Measurements from ENCODE around the gene TNS3.
"Not testable (repeated sequence)": the region's sequence is repeated elsewhere in the genome, so short reads cannot be mapped to it uniquely, and the experiment has no call there.

Gene TNS3

DNA sequence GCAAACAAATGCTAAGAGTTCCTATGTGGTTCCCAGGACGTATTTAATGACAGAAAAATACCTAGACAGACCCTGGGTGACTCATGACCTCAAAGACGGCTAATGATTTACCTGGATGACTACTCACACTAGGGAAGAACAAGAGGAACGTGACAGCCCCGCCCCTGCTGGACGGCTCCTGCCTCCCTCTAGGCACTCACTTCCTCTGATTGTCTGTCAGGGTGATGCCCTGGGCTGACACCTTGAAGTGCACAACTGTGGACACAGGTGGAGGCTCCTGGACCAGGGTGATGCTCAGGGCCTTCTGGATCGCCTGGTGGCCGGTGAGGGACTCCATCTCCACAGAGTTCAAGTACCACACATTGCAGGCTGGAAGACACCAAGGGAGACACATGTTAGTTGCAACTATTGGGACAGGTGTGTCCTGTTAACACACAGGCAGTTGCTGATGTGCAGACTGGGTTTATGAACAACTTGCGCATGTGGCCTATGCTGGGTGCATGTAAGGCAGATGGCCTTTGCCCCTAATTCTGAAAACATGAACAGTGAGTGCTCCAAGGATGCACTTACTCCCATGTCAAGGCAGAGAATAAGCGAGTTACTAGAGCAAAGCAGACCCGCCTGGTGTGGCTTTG lies 298.3 kb downstream of the TNS3 start:
- DNase-seq (ENCODE audit: low read depth), result no peak

DNA sequence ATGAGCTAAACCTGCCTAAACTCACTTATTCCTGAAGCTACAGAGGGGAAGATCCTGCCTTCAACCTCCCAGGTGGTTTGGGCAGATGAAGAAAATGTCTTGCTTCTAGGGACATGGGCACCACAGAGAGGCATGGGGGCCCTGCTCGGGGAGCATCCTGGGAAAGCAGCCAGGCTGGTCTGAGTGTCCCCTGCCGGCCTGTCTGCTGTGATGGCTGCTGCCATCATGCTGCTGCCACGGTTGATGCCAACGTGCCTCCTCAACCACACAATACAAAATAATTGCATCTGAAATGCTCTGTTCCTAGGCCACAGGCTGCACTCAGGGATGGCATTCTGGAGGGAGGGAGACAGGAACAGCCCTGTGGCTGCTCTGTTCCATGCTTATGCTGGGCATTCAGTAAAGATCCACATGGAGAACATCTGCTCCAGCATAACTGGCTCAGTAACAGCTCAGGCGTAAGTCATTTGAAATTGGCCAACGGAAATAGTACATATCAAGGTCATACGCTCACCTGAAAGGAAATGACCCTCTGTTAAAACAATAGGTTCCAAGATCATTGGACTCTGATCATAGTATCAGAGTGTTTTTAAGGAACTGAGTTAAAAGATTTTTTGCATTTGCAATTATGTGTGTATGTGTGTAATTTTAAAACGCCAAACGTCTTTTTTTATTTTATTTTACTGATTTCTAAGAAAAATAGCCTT lies 299.0 kb downstream of the TNS3 start:
- no peak for DNase-seq (ENCODE audit: low read depth)

DNA sequence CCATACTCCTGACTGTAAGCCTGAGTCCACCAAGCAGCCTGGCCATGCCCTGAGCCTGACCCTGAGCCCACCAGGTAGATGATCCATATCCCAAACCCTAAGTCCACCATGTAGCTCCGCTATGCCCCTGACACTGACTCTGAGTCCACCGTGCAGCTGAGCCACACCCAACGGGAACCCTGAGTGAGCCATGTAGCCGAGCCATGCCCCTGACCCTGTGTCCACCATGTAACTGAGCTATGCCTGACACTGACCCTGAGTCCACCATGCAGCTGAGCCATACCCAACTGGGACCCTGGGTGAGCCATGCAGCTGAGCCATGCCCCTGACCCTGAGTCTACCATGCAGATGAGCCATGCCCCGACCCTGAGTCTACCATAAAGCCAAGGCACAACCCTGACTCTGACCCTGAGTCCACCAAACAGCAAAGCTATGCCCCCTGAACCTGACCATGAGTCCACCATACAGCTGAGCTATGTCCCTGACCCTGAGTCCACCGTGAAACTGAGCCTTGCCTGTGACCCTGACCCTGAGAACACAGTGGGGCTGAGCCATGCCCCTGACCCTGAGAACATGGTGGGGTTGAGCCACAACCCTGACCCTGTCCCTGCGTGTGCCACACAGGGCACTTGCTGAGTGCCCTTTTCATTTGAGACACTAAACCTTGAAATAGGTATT lies 299.8 kb downstream of the TNS3 start:
- DNase-seq (ENCODE audit: low read depth), result no peak

DNA sequence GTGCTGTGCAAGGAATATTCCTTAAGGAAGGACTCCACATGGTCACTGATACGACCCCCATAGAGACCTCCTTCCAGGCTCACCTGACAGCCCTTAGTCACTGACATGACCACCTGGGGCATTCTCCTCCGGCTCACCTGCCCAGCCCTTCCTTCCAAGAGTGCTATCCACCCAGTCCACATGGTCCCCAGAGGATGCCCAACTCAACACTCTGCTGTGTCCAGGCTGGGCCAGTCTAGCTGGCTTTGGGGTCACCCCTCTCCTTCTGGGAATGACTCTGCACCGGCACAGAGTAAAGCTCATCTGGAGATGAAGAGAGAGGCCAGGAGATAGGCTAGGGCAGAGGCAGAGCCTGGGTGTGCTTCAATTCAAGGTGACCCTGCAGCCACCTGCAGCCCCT lies 300.8 kb downstream of the TNS3 start:
- DNase-seq (ENCODE audit: low read depth), result no peak

DNA sequence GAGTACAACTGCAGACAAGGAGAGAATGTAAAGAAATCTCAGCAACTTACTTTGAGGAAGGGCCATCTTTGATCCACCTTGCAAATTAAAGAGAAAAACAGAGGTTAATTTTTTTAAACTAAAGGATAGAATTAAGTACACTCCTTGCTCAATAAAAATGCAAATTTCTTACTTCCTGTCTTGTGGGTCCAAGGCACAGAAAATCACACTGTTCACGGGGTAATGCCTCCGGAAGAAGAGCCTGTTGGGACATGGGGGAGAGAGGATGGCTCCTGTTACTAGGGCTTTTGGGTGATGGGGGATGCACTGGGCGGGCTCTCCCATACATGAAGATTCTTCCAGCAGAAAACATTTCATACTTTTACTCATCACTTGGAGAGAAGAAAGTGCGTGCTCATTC lies 301.8 kb downstream of the TNS3 start:
- no peak for DNase-seq (ENCODE audit: low read depth)

DNA sequence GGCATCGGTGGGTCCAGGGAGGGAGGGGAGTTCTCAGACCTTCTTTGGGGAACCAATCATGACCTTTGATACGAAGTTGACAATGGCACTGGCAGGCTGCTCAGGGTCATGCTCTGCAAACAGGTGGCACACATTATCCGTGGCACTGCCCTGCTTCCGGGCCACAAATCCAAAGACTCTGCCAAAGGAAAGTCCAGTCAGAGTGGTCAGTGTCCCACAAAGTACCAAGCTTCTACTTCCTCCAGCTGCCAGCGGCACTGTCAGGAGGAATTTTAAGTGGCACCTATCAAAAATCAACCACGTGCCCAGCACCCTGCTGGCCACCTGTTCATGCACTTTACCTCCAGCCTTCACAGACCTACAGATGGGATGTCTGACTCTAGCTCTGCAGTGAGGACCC lies 303.9 kb downstream of the TNS3 start:
- DNase-seq (ENCODE audit: low read depth), result no peak

DNA sequence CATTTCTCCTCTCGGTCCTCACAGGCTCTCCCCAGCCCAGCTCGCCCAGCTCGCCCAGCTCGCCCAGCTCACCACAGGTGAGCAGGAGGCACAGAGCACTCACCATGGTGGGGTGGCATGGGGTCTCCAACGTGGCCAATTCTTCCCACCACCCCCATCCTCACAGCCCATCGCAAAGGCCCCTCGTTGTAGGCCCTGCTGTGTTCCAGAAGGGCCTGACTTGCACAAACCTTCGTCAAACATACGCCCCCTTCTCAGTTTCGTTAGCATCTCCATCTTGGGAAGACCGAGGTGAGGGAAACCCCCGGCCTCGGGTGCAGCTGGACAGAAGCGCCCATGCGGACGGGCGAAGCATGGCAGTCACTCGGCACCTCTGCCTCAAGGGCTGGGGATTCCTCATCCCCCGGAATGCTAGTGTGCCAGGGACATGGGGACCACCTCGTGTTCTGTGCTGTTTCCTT lies 304.6 kb downstream of the TNS3 start:
- DNase-seq (ENCODE audit: low read depth), result no peak

DNA sequence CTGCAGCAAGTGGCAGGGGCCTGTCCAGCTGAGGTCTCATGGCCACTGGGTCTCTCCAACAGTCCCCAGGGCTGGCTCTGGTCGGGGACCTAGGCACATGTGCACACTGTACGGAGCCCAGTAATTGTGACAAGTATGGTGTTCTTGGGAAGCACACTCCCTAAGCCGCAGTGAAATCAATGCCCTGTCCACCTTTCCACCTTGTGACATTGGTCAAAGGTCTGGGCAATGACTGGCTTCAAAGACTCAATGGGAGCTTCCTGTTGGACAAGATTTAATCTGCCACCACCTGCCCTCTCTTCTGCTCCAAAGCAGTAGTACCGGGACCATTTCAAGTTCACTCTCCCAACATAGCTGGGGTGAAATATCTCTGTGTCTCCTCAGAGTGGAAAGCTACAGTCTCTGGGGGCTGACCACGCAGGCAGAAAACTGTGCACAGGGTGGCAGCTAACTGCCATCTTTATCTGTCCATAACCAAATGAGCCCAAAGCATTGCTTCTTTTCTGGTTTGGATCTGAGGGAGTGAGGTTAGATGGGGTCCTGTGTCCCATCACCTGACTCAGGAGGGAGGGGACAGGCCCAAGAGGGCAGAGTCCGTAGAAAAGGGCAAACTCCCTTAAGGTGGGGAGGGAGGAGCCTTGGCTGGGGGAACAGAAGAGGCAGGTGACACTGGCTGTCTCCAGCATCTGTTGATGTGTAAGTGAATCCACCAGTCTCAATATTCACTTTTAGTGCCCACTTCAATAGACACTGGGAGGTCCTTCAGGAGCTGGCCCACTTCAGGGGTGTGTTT lies 307.7 kb downstream of the TNS3 start:
- no peak for DNase-seq (ENCODE audit: low read depth)

DNA sequence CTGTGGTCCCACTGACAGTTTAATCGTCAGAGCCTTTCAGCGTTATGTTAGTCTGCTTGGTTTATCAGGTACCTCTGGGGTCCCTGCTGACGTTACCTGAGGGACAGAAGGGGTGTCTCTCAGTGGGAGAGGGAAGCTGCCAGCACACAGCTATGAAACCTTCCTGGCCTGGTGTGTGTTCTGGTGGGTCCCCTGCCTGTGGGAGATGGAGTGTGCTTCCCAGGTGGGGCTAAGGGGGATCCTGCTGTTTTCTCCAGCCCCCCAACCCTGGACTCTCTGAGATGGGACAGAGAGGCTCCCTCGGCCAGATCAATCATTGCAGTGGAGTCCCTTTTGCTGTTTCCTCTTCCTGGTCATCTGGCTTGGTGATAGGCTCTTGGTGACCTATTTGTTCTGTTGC lies 308.8 kb downstream of the TNS3 start:
- no peak for DNase-seq (ENCODE audit: low read depth)

DNA sequence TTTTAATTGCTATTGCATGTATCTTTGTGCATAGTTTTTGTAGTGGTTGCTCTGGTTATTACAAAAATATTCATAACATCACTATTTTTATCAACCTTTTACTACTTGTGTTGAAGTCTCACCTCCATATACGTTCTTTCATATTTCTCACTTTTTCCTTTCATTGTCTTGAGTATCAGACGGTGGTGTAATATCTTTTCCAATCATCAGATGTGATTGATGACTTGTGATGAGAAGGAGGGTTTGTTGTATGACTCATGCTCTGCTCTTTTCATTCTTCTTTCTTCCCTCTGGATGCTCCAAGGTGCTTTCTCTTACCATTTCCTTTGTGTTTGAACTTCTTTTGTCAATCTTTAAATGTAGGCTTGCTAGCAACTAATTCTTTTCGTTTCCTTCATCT lies 310.2 kb downstream of the TNS3 start:
- DNase-seq (ENCODE audit: low read depth), result no peak

DNA sequence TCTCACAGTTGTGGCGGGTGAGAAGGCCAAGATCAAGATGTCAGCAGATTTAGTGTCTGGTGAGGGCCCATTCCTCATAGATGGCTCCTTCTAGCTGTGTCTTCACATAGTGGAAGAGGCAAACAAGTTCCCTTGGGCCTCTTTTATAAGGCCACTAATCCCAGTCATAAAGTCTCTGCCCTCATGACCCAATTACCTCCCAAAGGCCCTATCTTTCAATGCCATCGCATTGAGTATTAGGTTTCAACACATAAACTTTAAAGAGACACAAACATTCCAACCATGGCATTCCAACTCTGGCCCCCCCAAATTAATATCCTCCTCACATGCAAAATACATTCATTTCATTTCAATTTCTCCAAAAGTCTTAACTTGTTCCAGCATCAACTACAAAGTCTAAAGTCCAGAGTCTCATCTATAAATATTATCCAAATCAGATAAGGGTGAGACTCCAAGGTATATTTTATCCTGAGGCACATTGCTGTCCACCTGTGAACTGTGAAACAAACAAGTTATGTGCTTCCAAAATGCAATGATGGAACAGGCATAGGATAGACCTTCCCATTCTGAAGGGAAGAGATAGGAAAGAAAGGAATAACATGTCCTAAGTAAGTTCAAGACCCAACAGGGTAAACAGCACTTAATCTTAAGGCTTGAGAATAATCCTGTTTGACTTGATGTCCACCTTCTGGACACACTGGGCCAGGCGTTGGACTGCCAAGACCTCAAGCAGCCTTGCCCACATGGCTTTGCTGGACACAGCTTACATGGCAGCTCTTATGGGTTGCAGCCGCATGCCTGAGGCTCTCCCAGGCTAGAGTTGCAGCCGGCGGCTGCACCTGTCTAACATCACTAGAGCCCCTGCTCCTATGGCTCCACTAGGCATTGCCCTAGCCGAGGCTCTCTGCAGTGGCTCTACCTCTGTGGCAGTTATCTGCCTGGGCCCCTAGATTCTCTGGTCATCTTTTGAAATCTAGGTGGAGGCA lies 312.8 kb downstream of the TNS3 start:
- DNase-seq (ENCODE audit: low read depth), result no peak

DNA sequence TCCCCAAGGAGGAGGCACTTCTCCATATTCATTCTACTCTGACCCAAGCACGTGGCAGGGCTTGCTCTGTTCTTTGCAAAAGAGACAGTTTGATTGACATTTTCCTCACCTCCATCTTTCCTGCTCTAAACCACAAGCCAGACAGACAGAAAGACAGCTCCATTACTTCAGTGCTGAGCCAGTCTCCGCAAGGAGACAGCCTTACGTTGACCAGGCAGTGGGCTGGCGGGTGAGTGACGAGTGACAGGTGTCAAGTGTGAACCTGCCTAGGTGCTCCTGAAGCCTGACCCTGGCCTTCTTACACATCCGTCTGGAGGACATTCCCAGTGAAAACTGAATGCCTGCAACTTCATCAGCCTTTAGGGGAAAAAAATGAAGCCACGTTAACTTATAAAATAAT lies 314.6 kb downstream of the TNS3 start:
- DNase-seq (ENCODE audit: low read depth), result no peak

DNA sequence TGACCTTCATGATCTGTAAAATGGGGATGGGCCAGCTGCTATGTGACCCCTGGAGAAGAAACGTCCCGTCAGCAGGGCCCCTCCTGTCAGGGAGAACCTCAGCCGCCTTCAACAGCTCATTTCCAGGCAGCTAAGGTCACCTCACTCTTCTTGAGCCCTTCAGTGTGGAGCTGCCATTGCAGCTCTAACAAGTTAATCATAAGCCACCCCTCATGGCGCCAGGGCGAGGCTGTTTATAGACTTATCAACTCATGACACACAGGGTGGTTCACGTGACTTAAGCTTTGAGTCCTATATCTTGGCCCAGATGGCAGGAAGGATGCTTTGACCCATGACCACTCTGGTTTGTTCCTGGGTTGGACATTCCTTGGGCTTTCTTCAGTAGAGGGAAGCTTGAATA lies 315.1 kb downstream of the TNS3 start:
- DNase-seq (ENCODE audit: low read depth), result peak; percentile 28

DNA sequence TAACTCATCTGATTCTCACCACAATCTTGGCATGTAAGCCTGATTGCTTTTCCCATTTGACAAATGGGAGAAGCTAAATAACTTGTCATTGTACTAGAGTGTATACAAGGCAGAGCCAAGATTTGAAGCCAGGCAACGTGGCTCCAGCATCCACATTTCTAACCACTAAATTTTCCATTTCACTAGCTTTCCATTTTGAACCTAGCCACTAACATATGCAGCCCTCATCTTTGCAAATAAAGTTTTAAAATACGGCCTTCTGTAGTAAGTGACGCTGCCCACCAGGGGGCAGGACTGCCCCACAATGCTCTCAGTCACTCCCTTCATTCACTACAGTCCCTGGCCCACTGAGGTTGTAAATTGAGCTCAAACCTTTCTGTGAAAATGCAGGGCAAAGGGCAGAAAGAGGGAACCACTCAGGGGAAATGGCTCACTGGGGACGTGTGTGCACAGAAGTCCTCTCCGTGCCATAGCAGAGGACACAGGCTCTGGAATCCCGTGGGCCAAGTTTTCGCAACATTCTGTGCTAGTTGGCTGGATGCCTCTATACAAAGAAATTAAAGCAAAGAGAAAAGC lies 315.7 kb downstream of the TNS3 start:
- peak; percentile 65 for DNase-seq (ENCODE audit: low read depth)

DNA sequence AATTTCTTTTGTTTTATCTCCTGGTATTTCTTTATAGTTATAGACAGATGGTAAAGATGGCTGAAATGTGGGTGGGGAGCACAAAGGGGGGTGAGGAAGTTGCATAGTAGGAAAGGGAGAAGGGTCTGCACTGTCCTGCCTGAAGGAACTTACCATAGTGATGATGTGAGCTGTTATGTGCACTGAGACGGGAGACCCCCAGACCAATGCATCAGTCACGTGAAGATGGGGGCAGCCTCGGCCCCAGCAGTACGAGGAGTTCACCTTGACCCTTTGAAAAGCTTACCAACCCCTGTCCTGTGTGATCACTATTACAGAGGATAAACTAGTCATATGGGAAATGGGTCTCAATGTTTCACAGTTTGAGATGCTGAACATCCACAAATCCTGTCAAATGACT lies 316.3 kb downstream of the TNS3 start:
- no peak for DNase-seq (ENCODE audit: low read depth)

DNA sequence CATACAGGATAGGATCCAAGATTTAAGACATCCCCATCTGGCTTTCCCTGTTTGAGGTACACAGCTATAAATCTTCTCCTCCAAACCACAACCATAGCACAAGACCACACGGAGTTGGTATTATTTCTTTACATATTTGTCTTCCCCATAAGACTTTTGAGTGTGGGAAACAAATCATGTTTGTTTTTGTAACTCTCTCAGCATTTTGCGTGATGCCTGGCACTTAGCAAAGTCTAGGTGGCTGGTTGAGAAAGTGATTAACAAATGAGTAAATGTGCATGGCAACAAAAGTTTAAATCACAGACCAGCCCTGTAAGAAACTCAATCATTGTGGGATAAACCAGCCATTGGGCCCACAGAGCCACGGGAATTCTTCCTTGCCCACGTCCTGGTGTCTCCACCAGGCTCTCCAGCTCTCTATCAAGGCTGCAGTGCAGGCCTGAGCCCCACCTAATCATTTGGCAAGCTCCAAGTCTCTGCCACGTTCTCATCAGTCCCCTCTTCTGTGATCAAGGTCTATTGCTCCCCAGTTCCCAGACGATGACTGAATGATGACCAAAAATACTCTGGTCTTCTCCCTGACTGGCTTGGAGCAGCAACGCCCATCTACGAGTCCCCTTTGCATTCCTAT lies 317.8 kb downstream of the TNS3 start:
- DNase-seq (ENCODE audit: low read depth), result no peak

DNA sequence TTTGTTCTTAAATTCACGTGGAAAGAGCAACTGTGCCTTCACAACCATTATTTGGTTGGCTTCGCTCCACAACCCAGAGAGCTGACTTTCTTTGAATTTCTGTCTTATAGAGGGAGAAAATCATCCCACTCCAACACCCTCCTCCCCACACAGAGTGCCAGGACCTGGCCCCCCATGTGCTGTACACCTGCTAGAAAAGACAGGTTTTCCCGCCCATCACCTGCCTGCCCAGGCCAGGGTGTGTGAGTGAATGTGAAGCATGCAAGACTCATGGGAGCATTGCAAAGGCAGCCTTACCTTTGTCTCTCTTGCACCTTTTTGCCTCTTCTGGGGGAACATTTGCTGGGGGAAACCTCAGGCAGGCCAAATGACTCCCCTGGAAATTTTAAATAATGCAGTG lies 319.0 kb downstream of the TNS3 start:
- no peak for DNase-seq (ENCODE audit: low read depth)

DNA sequence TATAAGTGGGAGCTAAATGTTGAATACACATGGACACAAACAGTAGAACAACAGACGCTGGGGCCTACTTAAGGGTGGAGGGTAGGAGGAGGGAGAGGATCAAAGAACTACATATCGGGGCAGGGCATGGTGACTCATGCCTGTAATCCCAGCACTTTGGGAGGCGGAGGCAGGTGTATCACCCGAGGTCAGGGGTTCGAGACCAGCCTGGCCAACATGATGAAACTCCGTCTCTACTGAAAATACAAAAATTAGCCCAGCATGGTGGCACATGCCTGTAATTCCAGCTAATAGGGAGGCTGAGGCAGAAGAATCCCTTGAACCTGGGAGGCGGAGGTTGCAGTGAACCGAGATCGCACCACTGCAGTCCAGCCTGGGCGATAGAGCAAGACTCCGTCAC lies 319.8 kb downstream of the TNS3 start:
- not testable (repeated sequence) for DNase-seq (ENCODE audit: low read depth)

DNA sequence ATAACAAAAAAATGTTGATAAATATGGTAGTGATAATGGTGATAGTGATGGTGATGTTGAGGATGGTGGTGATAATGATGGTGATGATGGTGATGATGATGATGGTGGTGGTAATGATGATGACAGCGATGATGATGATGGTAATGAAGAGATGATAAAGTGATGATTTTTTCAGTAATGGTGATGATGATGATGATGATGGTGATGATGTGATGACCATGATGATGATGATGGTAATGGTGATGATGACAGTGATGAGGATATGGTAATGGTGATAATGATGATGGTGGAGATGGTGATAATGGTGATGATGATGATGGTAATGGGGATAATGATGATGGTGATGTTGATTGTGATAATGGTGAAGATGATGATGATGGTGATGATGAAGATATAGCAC lies 321.6 kb downstream of the TNS3 start:
- no peak for DNase-seq (ENCODE audit: low read depth)

DNA sequence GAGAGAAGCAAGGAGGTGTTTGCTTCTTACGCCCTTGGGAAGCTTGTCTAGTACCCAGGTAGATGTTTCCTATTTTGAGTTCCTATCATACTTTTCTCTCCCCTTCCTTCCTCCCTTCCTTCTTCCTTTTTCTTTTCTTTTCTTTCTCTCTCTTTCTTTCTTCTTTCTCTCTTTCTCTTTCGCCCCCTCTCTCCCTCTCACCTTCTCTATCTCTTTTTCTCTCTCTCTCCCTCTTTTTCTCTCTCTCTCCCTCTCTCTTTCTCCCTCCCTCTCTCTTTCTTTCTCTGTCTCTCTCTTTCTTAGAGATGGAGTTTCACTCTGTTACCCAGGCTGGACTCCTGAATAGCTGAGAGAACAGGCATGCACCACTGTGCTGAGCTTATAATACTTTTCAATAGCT lies 322.2 kb downstream of the TNS3 start:
- DNase-seq (ENCODE audit: low read depth), result no peak

DNA sequence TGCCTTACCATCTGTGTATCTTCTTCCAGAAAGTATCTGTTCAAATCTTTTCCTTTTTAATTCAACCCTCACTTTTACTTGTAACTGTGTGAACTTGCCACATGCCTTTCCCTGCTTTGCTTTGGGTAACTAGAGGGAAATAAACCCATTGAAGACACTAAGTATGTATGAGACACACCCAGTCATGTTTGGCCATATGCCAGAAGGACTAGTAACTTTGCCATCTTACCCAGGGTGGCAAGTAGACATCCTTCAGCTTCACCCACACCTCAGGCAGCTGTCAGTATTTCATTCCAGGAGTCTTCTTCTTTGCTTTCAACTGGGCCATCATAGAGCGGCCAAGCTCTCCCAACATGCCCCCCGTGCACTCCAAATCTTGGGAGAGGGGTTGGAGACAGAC lies 323.1 kb downstream of the TNS3 start:
- no peak for DNase-seq (ENCODE audit: low read depth)

All from iris pigment epithelial cell (primary cell).